ENCODE measurements around the gene SPAG5. TPM values are rescaled to one million over a fixed set of nuclear protein-coding genes. Genes with fewer than 3 reads are reported as not detected.
"Not testable (repeated sequence)": the region's sequence is repeated elsewhere in the genome, so short reads cannot be mapped to it uniquely, and the experiment has no call there.

SPAG5 gene
- total RNA-seq, 1 experiment from 2014 or later = 38.1 TPM

GRCh38 chr17:28576758-28577465 lies 21.9 kb downstream of the SPAG5 start, which contains the start of gene ALDOC:
TSS of gene ALDOC (minus strand) at chr17:28576895. CDS start at chr17:28575532, 1,363 bp downstream.
- POLR2A ChIA-PET = interaction anchor here (0.6 to 4.1 kb wide), 12 partner anchors 9 to 241 kb away, joined by 3 to 32 read pairs (median 4); partner anchors contain the start of genes BLTP2, IFT20, SDF2 and SPAG5
- peak; percentile 94 for DNase-seq (ENCODE audit: unreplicated experiment)
- Mint-ChIP-seq H3K27me3 (ENCODE audit: insufficient read depth, unreplicated experiment) (no peaks in the 10 kb centered on the region), H3K9me3 (ENCODE audit: unreplicated experiment) (no peaks in the 10 kb centered on the region), H3K4me1 (ENCODE audit: insufficient read depth, unreplicated experiment) (peaks cover 17% of the 10 kb centered on the region), H3K4me3 (ENCODE audit: unreplicated experiment) (peak within 1 kb of the TSS; percentile 64), H3K36me3 (ENCODE audit: insufficient read depth, unreplicated experiment) (peaks cover 19% of the 10 kb centered on the region), H3K27ac (ENCODE audit: low read depth, unreplicated experiment) (peak within 1 kb of the TSS; percentile 54)
- CTCF ChIA-PET = interaction anchor here (0.6 to 0.9 kb wide), 3 partner anchors 16 to 344 kb away, joined by 3 to 4 read pairs (median 4); no protein-coding TSS in a partner anchor
- BruUV-seq (replicated peaks) = no TSS peak
- intact Hi-C loops (cut with micrococcal nuclease) = no loop called here
- TF ChIP-seq CTCF (IDR thresholded peaks at IDR 0.05; ENCODE audit: unreplicated experiment) = no peak

DNA sequence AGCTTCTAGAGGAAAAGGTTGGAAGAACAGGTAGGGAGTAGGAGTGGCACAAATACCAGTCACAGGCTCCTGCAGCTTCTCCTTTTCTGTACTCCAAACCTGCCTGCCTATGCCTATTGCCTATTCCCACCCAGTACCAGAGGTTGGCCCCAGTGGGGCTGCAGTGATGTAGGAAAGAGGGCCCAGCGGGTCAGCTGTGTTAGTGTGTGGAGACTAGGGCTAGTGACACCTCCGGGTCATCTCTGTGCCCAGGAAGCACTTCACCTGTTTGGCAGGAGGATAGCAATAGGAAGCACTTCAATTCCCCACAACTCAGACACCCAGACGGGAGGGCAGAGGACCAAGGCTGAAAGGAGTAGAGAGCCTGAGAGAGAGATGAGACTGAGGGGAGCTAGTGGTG lies 22.8 kb downstream of the SPAG5 start:
- H3K27ac Mint-ChIP-seq (ENCODE audit: low read depth, unreplicated experiment); BruUV-seq (replicated peaks); intact Hi-C loops (cut with micrococcal nuclease); H3K27me3 Mint-ChIP-seq (ENCODE audit: insufficient read depth, unreplicated experiment); CTCF ChIA-PET; DNase-seq (ENCODE audit: unreplicated experiment); H3K9me3 Mint-ChIP-seq (ENCODE audit: unreplicated experiment): not testable (repeated sequence)
- Mint-ChIP-seq H3K4me1 (ENCODE audit: insufficient read depth, unreplicated experiment) (peaks cover 17% of the 10 kb centered on the region), H3K4me3 (ENCODE audit: unreplicated experiment) (peak overlapping the region; percentile 64), H3K36me3 (ENCODE audit: insufficient read depth, unreplicated experiment) (peaks cover 19% of the 10 kb centered on the region)
- POLR2A ChIA-PET = interaction anchor here (0.8 to 4.1 kb wide), 5 partner anchors 22 to 240 kb away, joined by 3 to 32 read pairs (median 4); partner anchors contain the start of genes IFT20, SPAG5 and TNFAIP1

DNA sequence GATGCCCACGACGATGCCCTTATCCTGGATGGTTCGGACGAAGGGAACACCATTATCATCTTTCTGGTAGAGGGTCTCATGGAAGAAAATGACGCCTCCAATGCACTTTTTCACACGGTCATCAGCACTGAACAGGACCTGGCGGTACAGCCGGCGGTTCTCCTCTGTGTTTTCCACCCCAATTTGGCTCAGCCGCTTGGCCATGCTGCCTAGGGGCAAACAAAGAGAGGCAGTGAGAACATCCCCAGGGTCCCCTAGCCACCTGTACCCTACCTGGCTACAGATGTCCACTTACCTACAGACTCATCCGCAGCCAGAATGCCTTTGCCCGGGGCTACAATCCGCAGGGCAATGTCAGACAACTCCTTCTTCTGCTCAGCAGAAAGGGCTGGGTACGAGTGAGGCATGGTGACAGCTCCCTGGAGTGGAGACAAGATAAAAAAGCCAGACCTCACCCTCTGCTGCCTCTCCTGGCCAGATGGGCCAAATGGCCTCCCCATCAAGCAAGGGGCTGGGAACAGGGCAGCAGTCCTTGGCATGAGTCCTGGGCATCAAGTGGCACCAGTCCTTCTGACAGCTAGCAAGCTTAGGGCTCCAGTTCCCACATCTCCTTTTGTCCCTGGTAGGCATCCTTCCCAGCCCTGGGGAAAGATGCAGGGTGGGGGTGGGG lies 23.6 kb downstream of the SPAG5 start:
- no peak overlapping the region for H3K4me3 Mint-ChIP-seq (ENCODE audit: unreplicated experiment)
- H3K4me1 Mint-ChIP-seq (ENCODE audit: insufficient read depth, unreplicated experiment) = peaks cover 21% of the 10 kb centered on the region
- intact Hi-C loops (cut with micrococcal nuclease) = no loop called here
- CTCF ChIA-PET = interaction anchor here (0.6 kb wide), 1 partner anchor 543 kb away, joined by 3 read pairs; no protein-coding TSS in a partner anchor
- no peak for DNase-seq (ENCODE audit: unreplicated experiment)
- TF ChIP-seq CTCF (IDR thresholded peaks at IDR 0.05; ENCODE audit: unreplicated experiment) = peak; percentile 14
- no peaks in the 10 kb centered on the region for H3K9me3 Mint-ChIP-seq (ENCODE audit: unreplicated experiment)
- no TSS peak for BruUV-seq (replicated peaks)
- POLR2A ChIA-PET = interaction anchor here (1.8 to 4.1 kb wide), 2 partner anchors 23 to 240 kb away, joined by 5 to 32 read pairs; partner anchors contain the start of genes IFT20, SPAG5 and TNFAIP1
- H3K27me3 Mint-ChIP-seq (ENCODE audit: insufficient read depth, unreplicated experiment) = no peaks in the 10 kb centered on the region
- peaks cover 19% of the 10 kb centered on the region for H3K36me3 Mint-ChIP-seq (ENCODE audit: insufficient read depth, unreplicated experiment)
- H3K27ac Mint-ChIP-seq (ENCODE audit: low read depth, unreplicated experiment) = no peak overlapping the region

GRCh38 chr17:28574526-28574925 lies 24.3 kb downstream of the SPAG5 start:
- no peak for DNase-seq (ENCODE audit: unreplicated experiment)
- no peak for TF ChIP-seq CTCF (IDR thresholded peaks at IDR 0.05; ENCODE audit: unreplicated experiment)
- no peak overlapping the region for H3K4me3 Mint-ChIP-seq (ENCODE audit: unreplicated experiment)
- peaks cover 28% of the 10 kb centered on the region for H3K4me1 Mint-ChIP-seq (ENCODE audit: insufficient read depth, unreplicated experiment)
- no peak overlapping the region for H3K27ac Mint-ChIP-seq (ENCODE audit: low read depth, unreplicated experiment)
- no peaks in the 10 kb centered on the region for H3K9me3 Mint-ChIP-seq (ENCODE audit: unreplicated experiment)
- POLR2A ChIA-PET = no interaction called here
- H3K36me3 Mint-ChIP-seq (ENCODE audit: insufficient read depth, unreplicated experiment) = peaks cover 13% of the 10 kb centered on the region
- CTCF ChIA-PET = interaction anchor here (0.5 kb wide), 1 partner anchor 173 kb away, joined by 3 read pairs; no protein-coding TSS in a partner anchor
- no TSS peak for BruUV-seq (replicated peaks)
- no peaks in the 10 kb centered on the region for H3K27me3 Mint-ChIP-seq (ENCODE audit: insufficient read depth, unreplicated experiment)
- intact Hi-C loops (cut with micrococcal nuclease) = no loop called here

Measured in MCF 10A (cell line).